ENCODE data around the gene SLC32A1.

SLC32A1 gene, protein sequence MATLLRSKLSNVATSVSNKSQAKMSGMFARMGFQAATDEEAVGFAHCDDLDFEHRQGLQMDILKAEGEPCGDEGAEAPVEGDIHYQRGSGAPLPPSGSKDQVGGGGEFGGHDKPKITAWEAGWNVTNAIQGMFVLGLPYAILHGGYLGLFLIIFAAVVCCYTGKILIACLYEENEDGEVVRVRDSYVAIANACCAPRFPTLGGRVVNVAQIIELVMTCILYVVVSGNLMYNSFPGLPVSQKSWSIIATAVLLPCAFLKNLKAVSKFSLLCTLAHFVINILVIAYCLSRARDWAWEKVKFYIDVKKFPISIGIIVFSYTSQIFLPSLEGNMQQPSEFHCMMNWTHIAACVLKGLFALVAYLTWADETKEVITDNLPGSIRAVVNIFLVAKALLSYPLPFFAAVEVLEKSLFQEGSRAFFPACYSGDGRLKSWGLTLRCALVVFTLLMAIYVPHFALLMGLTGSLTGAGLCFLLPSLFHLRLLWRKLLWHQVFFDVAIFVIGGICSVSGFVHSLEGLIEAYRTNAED

DNA sequence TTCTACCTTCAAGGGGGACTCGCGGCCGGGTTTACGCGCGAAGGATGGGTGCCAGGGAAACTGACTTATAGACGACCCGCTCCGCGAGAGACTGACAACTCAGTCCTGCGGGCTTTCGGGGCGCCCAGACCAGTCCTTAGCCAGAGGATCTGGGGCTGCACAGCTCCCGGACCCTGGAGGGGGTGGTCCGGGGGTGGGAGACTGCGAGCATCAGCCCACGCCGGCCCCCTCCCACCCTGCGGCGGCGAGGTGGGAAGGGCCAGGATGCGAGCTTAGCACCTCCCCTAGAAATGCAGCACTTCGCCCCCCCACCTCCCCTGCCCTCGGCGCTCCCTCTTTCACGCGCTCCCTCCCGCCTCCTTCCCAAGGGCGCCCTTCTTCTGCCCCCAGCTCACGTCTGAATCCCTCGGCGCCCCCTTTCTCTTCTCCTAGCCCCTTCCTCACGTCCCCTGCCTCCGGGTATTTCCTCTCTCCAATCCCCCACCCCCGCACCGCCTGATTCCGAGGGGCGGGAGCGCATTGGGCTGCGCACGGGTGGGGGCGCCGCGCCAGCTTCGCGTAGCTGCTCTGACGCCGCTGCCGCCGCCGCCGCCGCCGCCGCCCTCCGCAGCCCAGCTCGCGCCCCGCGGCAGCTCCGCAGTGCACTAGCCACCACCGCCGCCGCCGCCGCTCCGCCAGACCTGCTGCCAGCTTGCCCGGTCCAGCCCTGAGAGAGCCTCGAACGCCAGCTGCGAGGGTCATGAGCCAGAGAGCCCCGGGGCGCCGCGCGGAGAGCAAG is at the start of gene SLC32A1:
TSS of gene SLC32A1 (plus strand) at position 639 of the 778 bp plus-strand sequence. CDS start 239 bp downstream, outside the sequence.
- no peak within 1 kb of the TSS for H3K4me3 ChIP-seq (replicated peaks in 1 of 2; ENCODE audit: low read depth in 2 of 2, low read length in 2 of 2)
- no peak for DNase-seq (ENCODE audit: low read depth in 2 of 2)
- TF ChIP-seq, protein P1, sequence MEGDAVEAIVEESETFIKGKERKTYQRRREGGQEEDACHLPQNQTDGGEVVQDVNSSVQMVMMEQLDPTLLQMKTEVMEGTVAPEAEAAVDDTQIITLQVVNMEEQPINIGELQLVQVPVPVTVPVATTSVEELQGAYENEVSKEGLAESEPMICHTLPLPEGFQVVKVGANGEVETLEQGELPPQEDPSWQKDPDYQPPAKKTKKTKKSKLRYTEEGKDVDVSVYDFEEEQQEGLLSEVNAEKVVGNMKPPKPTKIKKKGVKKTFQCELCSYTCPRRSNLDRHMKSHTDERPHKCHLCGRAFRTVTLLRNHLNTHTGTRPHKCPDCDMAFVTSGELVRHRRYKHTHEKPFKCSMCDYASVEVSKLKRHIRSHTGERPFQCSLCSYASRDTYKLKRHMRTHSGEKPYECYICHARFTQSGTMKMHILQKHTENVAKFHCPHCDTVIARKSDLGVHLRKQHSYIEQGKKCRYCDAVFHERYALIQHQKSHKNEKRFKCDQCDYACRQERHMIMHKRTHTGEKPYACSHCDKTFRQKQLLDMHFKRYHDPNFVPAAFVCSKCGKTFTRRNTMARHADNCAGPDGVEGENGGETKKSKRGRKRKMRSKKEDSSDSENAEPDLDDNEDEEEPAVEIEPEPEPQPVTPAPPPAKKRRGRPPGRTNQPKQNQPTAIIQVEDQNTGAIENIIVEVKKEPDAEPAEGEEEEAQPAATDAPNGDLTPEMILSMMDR (IDR thresholded peaks at IDR 0.05; ENCODE audit: low read depth, low read length), result no peak

DNA sequence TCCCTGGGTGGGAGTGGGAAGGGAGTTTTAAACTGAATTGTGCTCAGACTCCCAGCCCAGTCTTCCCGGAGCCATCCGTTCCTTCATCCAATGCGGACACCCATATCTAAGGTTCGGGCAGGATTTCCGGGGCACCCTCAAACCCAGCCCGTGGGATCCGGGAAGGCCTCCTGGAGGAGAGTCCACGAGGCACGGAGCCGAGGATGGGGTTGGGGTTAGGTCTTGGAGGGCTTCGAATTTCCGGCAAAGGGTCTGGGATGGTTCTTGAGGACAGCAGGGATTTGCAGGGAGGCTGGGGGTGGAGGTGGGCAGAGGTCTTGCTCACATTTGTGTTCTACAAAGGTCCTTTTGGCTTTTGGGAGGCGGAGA is 49.5 kb upstream of the SLC32A1 start:
- no peak for DNase-seq (ENCODE audit: low read depth in 2 of 2)
- peak overlapping the region; percentile 23 to 34 for H3K4me3 ChIP-seq (replicated peaks in 1 of 2; ENCODE audit: low read depth in 2 of 2, low read length in 2 of 2)
- TF ChIP-seq, protein P1 (IDR thresholded peaks at IDR 0.05; ENCODE audit: low read depth, low read length), result no peak

DNA sequence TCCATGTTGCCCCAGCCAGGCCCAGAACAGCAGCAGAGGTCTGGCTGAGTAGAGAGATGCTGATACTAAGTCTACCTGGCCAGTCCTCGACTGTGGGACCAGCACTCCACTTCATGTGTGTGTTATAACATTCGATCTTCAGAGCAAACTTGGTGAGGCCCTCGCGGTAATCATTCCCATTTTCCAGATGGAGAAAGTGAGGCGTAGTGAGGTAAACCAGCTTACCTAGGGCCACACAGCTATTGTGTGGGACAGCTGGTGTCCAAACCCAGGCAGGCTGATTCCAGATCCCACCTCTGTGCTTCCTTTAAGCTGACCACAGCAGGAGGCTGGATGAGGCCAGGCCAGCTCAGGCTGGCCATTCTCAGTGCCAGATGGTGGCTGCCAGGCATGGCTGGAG is 47.7 kb upstream of the SLC32A1 start:
- no peak for DNase-seq (ENCODE audit: low read depth in 2 of 2)
- TF ChIP-seq, protein P1 (IDR thresholded peaks at IDR 0.05; ENCODE audit: low read depth, low read length), result no peak
- H3K4me3 ChIP-seq (replicated peaks in 1 of 2; ENCODE audit: low read depth in 2 of 2, low read length in 2 of 2), result no peak overlapping the region

DNA sequence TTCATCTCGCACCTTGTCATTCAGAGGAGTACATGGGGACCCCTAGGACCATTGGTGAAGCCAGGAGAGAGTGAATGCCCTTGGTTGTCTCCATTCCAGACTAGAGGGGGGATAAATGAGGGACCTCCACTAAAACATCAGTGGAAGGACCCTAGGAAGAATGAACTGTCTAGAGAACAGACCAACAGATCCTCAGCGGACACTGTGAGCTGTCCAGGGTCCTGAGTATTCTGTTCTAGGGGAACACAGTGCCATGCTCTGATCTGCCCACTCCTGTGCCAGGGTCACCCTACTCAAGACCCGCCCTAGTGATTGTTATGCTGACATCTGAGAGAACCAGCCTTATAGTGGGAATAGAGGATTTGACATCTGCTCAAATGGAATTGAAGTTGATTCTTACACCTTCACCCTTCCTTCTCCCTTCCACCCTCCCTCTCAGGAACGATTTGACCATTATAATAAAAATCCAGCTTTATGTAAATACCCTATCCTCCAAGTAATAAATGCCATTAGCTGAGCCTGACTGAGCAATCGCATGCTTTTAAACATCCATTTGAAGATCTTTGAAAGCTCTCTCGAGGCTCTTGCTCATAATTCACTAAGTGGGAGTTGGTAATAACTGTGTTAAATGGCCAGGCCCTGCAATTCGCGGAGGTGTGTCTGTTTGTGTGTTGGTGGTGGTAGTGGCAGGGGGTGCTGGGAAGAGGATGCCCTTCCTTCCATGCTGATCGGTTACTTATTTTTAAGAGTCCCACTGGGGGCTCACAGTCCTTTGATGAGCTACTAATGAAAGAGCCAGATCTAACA is 43.6 kb upstream of the SLC32A1 start:
- TF ChIP-seq, protein P1 (IDR thresholded peaks at IDR 0.05; ENCODE audit: low read depth, low read length), result no peak
- no peak overlapping the region for H3K4me3 ChIP-seq (replicated peaks in 1 of 2; ENCODE audit: low read depth in 2 of 2, low read length in 2 of 2)
- DNase-seq (ENCODE audit: low read depth in 2 of 2), result peak; percentile 38 to 41

DNA sequence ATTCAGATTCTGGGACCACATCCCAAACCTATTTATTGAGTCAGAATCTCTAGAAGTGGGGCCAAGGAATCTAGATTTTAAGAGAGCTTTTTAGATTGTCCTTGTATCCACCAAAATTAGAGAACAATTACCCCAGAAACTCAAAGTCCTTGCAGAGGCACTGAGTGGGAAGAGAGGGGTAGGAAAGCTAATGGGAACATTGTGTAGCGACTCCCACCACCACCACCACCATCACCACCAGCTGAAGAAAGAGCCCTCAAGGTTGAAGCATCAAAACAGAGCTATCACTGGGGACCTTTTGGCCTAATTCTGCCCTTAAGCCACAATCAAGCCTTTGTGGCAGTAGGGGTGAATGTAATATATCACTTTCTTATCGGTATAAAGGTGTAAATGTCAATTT is 39.0 kb upstream of the SLC32A1 start:
- H3K4me3 ChIP-seq (replicated peaks in 1 of 2; ENCODE audit: low read depth in 2 of 2, low read length in 2 of 2), result no peak overlapping the region
- no peak for DNase-seq (ENCODE audit: low read depth in 2 of 2)
- TF ChIP-seq, protein P1 (IDR thresholded peaks at IDR 0.05; ENCODE audit: low read depth, low read length), result no peak

DNA sequence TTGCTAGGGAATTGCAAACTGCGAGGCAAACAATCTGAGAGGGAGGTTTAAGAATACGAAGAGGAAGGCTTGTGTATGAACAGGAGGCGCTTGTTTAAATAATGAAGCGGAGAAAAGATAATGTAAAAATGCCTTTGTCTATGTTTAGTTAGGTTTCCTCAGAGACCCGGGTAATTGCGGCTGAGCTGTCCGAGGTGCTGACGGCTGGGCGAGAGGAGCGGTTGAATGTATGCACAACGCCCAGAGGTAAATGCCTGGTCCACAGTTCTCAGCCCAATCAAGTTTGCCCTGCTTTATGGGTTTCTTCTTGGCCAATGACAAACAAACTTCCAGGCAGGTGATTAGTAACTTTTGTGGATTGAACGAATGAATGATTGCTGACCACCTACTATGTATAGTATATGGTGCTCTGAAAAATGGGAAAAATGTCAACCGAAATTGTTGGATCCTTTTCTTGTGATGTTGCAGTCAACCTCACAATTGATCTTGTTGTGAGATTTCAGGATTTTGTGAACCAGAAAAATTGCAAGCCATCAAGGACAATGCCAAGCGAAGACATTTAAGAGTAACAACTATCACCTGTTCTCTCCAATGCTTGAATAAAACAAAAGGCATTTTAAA is 38.3 kb upstream of the SLC32A1 start:
- peak; percentile 49 for DNase-seq (ENCODE audit: low read depth in 2 of 2)
- no peak overlapping the region for H3K4me3 ChIP-seq (replicated peaks in 1 of 2; ENCODE audit: low read depth in 2 of 2, low read length in 2 of 2)
- TF ChIP-seq, protein P1 (IDR thresholded peaks at IDR 0.05; ENCODE audit: low read depth, low read length), result no peak

Data from cardiac fibroblast (primary cell).